Superior temporal gyrus (tissue), 1 donor: ENCODE data around the gene EGLN3.

Experiments
- DNase-seq: peaks from one replicate; pipeline ENCODE4 v3.0.0-alpha.2; 2016; ENCODE audit errors: extremely low spot score

EGLN3 gene

GRCh38 chr14:33915682-33916081 lies 35.2 kb downstream of the EGLN3 start:
- no peak for DNase-seq

- DNase-seq = no peak
Observed at GRCh38 chr14:33914676-33915516, 36.0 kb downstream of the EGLN3 start.

DNA sequence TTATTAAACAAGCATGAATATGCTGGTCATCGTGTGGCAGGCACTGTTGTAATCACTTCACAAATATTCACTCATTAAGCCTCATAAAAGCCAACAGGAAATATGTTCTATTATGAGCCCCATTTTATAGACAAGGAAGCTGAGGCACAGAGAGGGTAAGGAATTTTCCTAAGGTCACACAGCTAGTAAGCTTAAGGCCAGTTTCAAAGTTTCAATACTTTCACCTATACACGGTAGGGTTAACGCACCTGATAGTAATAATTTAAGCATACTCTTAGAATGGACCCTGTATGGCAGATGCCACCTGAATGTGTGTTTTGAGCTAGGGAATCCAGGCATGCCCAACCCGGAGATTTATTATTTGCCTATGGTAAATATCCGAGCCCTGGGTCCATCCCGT lies 39.8 kb downstream of the EGLN3 start:
- DNase-seq = no peak

GRCh38 chr14:33910435-33910834 lies 40.4 kb downstream of the EGLN3 start:
- DNase-seq = no peak

DNA sequence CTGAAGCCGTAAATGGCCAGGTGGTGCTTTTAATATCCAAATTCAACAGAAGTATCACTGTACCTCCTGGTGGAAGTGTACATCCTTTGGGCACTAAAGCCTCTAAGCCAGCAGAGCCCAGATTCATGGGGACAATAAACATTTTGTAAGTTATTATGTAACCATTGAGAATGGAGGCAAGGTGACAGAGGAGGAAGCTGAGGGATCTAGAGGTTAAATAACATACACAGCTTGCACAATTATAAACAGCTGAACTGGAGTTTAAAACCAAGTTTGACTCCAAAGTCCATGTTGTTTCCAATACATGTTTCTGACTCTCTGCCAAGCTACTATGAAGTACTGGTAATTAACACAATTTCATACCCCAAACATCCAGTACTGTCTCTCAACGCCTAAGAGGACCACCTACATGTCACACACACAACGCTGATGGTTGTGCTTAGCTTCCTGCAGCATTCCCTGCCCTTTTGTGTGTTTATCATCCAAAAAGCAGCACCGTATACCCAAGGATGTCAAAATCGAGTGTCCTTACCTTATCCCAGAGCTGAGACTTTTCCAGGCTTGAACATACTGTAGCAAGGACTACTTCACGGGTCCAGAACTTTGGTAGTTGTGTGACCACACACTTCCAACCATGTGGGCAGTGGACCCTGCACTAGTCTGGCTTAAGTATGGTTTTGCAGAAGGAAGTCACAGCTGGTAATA lies 41.3 kb downstream of the EGLN3 start:
- DNase-seq = no peak

DNA sequence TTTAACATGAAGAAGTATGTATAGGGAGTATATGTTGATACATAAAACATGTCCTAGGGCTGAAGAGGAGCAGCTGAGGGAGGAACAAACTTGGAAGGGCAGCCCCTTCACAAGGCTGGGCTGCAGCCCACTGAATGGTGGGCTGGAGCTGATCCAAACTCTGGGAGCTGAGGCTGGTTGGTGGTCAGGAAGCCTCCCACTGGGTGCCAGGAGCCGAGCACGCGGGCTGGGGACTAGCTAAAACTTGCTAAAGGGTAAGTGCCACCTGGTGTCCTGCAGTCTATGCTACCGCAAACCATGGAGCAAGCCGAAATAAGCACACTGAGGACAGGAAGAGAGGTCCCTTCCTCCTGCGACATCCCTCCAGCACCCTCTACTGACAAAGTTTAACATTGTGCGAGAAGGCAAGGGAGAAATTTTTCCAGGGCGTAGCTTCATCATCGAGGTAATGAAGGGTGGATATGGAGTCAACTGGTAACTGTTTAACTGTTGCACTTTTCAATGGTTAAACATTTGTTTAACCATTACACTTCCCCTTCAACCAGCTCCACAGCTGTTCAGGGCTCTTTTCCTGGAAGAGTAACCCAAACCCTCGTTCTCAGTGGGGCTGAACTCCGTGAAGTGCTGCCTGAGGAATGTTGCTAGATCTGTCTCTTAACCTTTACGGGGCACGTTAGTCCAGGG lies 42.2 kb downstream of the EGLN3 start:
- no peak for DNase-seq

DNA sequence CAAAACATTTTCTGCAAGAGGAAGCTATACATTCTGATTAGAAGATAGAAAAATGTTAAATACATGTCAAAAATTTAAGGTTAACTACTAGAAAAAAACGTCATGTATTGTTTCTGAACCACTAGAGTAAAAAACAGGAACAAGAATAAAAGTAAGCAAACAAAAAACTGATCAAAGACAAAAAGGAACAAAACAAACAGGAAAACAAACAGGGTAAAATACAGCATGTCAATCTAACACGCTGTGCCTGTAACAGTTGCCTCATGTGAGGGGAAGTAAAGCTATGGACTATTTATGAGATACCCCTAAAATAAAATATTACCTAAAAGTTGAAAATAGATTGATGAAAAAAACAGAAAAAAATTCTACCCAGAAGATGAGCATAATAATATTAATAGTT lies 43.9 kb downstream of the EGLN3 start:
- no peak for DNase-seq

GRCh38 chr14:33904609-33905008 lies 46.3 kb downstream of the EGLN3 start:
- no peak for DNase-seq

DNA sequence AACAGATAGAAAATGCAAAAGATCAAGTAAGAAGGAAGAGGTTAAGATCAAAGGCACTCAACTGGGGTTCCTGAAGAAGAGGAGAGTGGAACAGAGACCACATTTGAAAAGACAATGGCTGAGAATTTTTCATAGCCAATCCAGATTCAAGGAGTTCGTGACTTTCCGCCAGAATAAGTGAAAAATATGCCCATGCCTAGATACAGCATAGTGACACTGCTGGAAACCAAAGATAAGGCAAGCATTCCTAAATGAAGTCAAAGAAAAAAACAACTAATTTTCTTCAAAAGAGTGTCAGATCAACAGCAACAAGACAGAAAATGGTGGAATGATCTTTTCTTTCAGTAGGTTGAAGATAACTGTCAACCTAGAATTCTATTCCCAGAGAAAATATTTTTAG lies 47.5 kb downstream of the EGLN3 start:
- no peak for DNase-seq

DNA sequence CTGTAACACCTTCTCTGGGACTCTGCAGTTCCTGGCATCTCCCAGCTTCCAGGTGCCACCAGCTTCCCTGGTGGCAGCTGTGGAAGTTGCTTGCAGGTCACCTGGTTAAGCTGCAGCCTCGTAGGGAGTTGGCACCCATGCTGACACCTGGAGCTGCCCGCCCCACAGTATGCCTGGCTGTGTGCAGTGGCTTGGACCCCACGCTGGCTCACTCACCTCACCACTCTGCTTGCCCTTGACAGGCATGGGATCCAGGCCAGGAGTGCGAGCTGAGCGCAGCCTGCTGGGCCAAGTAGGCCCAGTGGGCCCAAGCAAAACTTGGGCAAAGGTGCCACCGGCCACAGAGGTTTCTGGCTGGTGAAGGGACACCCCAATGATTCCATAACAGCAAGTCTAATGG lies 48.5 kb downstream of the EGLN3 start:
- no peak for DNase-seq

- no peak for DNase-seq
Observed at GRCh38 chr14:33901426-33902155, 49.3 kb downstream of the EGLN3 start.

- DNase-seq = no peak
Observed at GRCh38 chr14:33900706-33901105, 50.2 kb downstream of the EGLN3 start.

DNA sequence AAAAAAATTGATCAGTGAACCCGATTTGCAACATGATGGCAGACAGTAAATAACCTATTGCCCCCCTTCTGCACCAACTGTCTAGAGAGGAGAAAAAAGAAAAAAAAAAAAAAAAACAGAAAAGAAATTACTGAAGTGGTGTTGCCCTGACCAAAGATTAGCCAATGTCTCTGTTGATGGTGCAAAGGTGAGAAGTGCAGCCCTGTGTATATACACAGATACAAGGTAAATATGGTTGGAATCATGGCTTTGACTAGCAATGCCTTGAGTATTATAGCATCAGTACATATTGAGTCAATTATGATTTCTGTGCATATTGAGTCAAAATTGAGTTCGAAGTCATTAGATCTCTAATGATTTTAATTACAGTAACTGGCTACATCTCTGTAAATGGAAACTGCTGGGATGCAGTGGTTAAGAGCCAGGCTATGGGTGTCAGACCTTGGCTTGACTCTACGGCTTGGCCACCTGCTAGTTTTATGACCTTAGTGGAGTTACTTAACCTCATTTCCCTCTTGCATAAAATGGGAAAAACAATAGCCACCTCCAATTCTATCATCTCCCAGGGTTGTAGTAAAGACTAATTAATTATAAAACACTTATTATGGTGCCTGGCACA lies 51.0 kb downstream of the EGLN3 start:
- DNase-seq = no peak

GRCh38 chr14:33897878-33898535 lies 52.9 kb downstream of the EGLN3 start:
- no peak for DNase-seq

DNA sequence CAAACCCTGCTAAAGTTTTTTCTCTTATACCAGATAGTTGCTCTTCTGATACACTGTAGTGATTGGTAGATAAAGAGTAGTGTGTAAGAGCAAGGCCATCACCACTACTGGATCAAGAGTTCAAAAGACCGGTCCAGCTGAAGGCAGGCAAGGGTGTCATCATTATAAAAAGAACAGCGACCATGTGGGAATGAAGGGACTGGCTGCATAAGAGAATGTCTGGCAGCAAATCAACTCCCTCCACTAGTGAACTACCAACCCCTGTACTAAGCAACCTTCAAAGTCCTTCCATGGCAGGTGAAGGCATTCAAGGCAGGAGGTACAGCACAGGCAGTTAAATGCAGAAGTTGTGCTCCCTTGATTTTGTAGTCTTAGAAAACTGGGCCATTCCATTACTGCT lies 53.5 kb downstream of the EGLN3 start:
- no peak for DNase-seq

GRCh38 chr14:33894339-33894738 lies 56.5 kb downstream of the EGLN3 start:
- DNase-seq = no peak

DNA sequence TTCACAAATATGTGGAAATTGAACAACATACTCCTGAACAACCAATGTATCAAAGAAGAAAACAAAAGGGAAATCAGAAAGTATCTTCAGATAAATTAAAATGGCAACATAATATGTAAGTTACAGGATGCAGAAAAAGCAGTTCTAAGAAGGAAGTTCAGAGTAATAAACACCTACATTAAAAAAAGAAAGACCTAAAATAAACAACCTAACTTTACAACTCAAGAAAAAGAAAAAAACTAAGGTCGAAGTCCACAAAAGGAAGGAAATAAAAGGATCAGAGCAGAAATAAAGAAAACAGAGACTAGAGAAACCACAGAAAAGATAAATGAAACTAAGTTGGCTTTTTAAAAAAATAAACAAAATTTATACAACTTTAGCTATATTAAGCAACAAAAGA lies 59.2 kb downstream of the EGLN3 start:
- no peak for DNase-seq

DNA sequence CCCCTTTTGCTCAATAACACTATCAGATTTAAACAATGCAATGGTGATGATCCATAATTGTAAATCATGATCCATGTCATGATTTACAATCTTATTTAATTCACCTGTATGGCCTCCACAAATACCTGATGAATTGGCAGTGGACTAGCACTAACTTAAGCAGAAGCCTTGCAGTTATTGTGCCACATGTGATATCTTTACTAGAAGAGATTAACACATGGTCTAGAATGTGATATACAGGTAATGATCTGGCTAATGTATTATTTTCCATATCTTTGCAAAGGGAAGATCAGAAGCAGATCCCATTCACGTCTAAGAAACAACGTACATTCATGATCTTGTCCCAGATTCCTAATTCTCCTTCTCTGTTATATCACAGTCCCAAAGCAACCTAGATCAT lies 66.0 kb downstream of the EGLN3 start:
- no peak for DNase-seq

DNA sequence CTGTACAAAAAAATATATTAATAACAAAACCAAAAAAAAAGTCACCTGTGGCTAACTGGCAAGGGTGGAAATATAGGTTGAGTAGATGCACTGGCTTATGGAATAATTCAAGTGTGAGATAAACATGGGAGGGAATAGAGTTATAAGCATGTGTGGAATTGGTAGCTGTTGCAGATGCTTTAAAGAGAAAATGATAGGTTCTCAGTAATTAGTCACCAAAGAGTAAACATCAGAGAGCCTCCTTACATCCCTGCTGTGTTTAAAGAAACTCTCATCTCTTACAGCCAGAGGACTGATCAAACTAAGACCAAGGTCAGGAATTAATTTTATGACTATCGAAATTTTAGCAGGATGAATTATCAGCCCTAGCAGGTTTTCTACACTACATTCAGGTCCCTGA lies 70.5 kb downstream of the EGLN3 start:
- DNase-seq = no peak

DNA sequence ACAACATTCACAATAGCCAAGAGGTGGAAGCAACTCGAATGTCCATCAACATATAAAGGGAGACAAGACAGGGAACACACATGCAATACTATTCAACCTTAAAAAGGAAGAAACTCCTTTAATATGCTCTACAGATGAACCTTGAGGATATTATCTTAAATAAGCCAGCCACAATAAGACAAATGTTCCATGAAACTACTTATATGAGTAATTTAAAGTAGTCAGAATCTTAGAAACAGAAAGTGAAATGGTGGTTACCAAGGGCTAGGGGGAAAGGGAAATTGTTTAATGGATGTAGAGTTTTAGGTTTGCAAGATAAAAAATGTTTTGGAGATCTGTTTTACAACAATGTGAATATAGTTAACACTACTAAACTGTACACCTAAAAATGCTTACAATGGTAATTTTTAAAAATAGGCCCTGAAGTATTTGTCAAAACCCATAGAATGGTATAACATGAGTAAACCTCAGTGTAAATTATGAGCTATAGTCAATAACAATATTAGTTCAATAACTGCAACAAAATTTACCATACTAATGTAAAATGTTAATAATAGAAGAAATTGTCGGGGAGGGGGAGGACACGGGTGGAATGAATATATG lies 71.1 kb downstream of the EGLN3 start:
- DNase-seq = no peak

GRCh38 chr14:33876274-33876673 lies 74.6 kb downstream of the EGLN3 start:
- DNase-seq = no peak
